ENCODE data around the gene SEMA4G. TPM values are rescaled to one million over a fixed set of nuclear protein-coding genes. Genes with fewer than 3 reads are reported as not detected.

Gene SEMA4G
- total RNA-seq, 2 donors from 2014 or later = 3.4 to 4.0 TPM

- Histone ChIP-seq H3K4me3 (no peak overlapping the region), H3K27ac (no peak overlapping the region), H3K27me3 (no peaks in the 10 kb centered on the region), H3K9me3 (no peaks in the 10 kb centered on the region), H3K36me3 (peaks cover 2% of the 10 kb centered on the region), H3K4me1 (peaks cover 0 to 15% of the 10 kb centered on the region in 2 donors)
- no peak for TF ChIP-seq CTCF (IDR thresholded peaks at IDR 0.05)
- no peak for DNase-seq (ENCODE audit: low spot score)
Observed at GRCh38 chr10:100968062-100968736, 1.1 kb upstream of the SEMA4G start.

- Histone ChIP-seq H3K27me3 (no peaks in the 10 kb centered on the region), H3K4me3 (peak overlapping the region; percentile 45 to 62), H3K4me1 (peaks cover 0 to 15% of the 10 kb centered on the region in 2 donors), H3K9me3 (no peaks in the 10 kb centered on the region), H3K27ac (no peak overlapping the region), H3K36me3 (no peaks in the 10 kb centered on the region)
- no peak for DNase-seq (ENCODE audit: low spot score)
- TF ChIP-seq CTCF (IDR thresholded peaks at IDR 0.05) = no peak
Observed at GRCh38 chr10:100968863-100969186, 479 bp upstream of the SEMA4G start.

GRCh38 chr10:100970076-100970913, 991 bp downstream of the SEMA4G start:
- DNase-seq (ENCODE audit: low spot score) = peak; percentile 46
- Histone ChIP-seq H3K27ac (no peak overlapping the region), H3K4me1 (peaks cover 0 to 15% of the 10 kb centered on the region in 2 donors), H3K9me3 (no peaks in the 10 kb centered on the region), H3K4me3 (peak overlapping the region; percentile 45 to 62), H3K36me3 (no peaks in the 10 kb centered on the region), H3K27me3 (no peaks in the 10 kb centered on the region)
- TF ChIP-seq CTCF (IDR thresholded peaks at IDR 0.05) = no peak

- Histone ChIP-seq H3K27ac (no peak overlapping the region), H3K4me1 (peaks cover 0 to 15% of the 10 kb centered on the region in 2 donors), H3K4me3 (no peak overlapping the region), H3K9me3 (no peaks in the 10 kb centered on the region), H3K36me3 (no peaks in the 10 kb centered on the region), H3K27me3 (no peaks in the 10 kb centered on the region)
- TF ChIP-seq CTCF (IDR thresholded peaks at IDR 0.05) = no peak
- DNase-seq (ENCODE audit: low spot score) = peak; percentile 54
Observed at GRCh38 chr10:100970914-100971811, 1.9 kb downstream of the SEMA4G start.

- no peak for TF ChIP-seq CTCF (IDR thresholded peaks at IDR 0.05)
- DNase-seq (ENCODE audit: low spot score) = peak; percentile 34
- H3K27ac ChIP-seq = no peak overlapping the region
- peaks cover 0 to 15% of the 10 kb centered on the region in 2 donors for H3K4me1 ChIP-seq
- H3K4me3 ChIP-seq = no peak overlapping the region
- no peaks in the 10 kb centered on the region for H3K27me3 ChIP-seq
- H3K9me3 ChIP-seq = no peaks in the 10 kb centered on the region
- no peaks in the 10 kb centered on the region for H3K36me3 ChIP-seq
Observed at GRCh38 chr10:100972115-100972903, 3.0 kb downstream of the SEMA4G start.
